Lower lobe of right lung (tissue), 2 donors: ENCODE measurements around the gene TNC. TPM values are rescaled to one million over a fixed set of nuclear protein-coding genes. Genes with fewer than 3 reads are reported as not detected.

Source experiments
- ATAC-seq, 2 donors: fragments of 200-7000 bp; cut with Tn5 transposase; one replicate each; pipeline ENCODE4 v1.9.1; 2020 to 2022; ENCODE audit warnings: mild to moderate bottlenecking in 2 of 2, moderate library complexity in 2 of 2
- DNase-seq: peaks from one replicate; pipeline ENCODE4 v3.0.0-alpha.2; 2020
- H3K27ac ChIP-seq: fragments of 200-600 bp; one replicate; pipeline ENCODE4 v1.8.0; 2022
- H3K27me3 ChIP-seq: fragments of 200-600 bp; one replicate; pipeline ENCODE4 v1.8.0; 2022; ENCODE audit warnings: low read depth
- H3K36me3 ChIP-seq: fragments of 200-600 bp; one replicate; pipeline ENCODE4 v1.8.0; 2022; ENCODE audit warnings: mild to moderate bottlenecking
- H3K4me1 ChIP-seq: fragments of 200-600 bp; one replicate; pipeline ENCODE4 v1.8.0; 2022
- H3K4me3 ChIP-seq: fragments of 200-600 bp; one replicate; pipeline ENCODE4 v1.8.0; 2022; ENCODE audit warnings: mild to moderate bottlenecking
- H3K9me3 ChIP-seq: fragments of 200-600 bp; one replicate; pipeline ENCODE4 v1.8.0; 2022
- CTCF ChIP-seq: fragments of 200-600 bp; IDR thresholded peaks from one replicate; pipeline ENCODE4 v1.8.0; 2022; ENCODE audit warnings: antibody characterized with exemption, mild to moderate bottlenecking
- intact Hi-C: fragments of 100-400 bp; cut with DNase I; formaldehyde crosslinking; loops from one replicate; pipeline ENCODE4 v1.11.0; 2022
- total RNA-seq: library from RNA; stranded (reverse); fragmentation: NEBNext Ultra II Directional; extraction: Animal tissue kit (Norgen Biotek cat#: 25700); gene quantifications from one replicate; pipeline ENCODE4 v1.2.1, GENCODE V29; 2021
- donor health status: DM: no; HTN: yes; CAD: no; lungs with severe emphysema.

TNC gene
- total RNA-seq, 1 donor from 2014 or later, result 18.5 TPM

GRCh38 chr9:115161446-115161845 lies 43.5 kb upstream of the TNC start:
- Histone ChIP-seq H3K36me3 (no peaks in the 10 kb centered on the region), H3K9me3 (no peaks in the 10 kb centered on the region), H3K27ac (no peak overlapping the region), H3K4me1 (no peaks in the 10 kb centered on the region), H3K27me3 (no peaks in the 10 kb centered on the region), H3K4me3 (no peak overlapping the region)
- no peak for TF ChIP-seq CTCF
- no peak for DNase-seq
- ATAC-seq, result no peak
- intact Hi-C loops, result no loop called here

GRCh38 chr9:115158661-115159481 lies 40.9 kb upstream of the TNC start:
- no peak overlapping the region for H3K4me3 ChIP-seq
- H3K36me3 ChIP-seq, result no peaks in the 10 kb centered on the region
- TF ChIP-seq CTCF, result no peak
- no peaks in the 10 kb centered on the region for H3K4me1 ChIP-seq
- no peak for ATAC-seq
- no peak for DNase-seq
- H3K27ac ChIP-seq, result no peak overlapping the region
- no peaks in the 10 kb centered on the region for H3K27me3 ChIP-seq
- no peaks in the 10 kb centered on the region for H3K9me3 ChIP-seq
- intact Hi-C loops, result no loop called here

DNA sequence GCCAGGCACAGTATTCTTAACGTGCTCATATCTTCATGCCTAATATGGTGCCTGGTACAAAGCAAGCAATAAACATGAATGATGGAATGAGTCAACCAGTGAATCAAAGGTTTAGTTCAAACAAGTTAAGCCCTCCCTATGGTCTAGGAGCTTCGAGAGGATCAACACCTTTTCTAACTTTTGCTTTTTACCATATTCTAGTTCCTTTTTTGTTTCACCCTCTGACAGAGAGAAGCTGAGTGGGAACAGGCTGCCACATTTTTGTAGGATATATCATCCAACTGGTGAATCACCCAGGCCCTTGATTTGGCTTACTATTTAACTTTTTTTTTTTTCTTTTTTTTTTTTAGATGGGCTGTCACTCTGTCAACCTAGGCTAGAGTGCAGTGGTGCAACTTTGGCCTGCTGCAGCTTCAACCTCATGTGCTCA lies 39.3 kb upstream of the TNC start:
- ATAC-seq, result peak; percentile 17 to 42
- Histone ChIP-seq H3K4me1 (no peaks in the 10 kb centered on the region), H3K36me3 (no peaks in the 10 kb centered on the region), H3K27me3 (no peaks in the 10 kb centered on the region), H3K27ac (no peak overlapping the region), H3K4me3 (no peak overlapping the region), H3K9me3 (no peaks in the 10 kb centered on the region)
- no peak for DNase-seq
- intact Hi-C loops, result no loop called here
- no peak for TF ChIP-seq CTCF

DNA sequence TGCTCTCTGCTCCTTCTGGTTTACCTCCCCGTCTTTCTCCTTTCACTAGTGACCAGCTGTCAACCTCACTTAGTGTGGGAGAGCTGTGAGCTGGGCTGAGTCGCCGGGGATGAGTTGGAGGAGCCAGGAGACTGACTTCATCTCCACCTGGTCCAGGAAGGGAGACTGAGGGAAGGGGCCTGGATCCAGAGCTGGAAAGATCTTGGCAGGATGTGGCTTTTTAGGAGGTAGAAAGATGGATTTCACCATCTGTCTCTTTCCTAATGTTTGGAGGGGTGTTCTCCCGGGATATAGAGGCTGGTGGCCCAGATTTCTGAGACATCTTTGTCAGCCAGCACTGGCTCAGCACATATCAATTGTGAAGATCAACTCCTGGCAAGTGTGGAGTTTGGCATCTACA lies 37.1 kb upstream of the TNC start:
- Histone ChIP-seq H3K9me3 (no peaks in the 10 kb centered on the region), H3K36me3 (no peaks in the 10 kb centered on the region), H3K4me3 (no peak overlapping the region), H3K4me1 (no peaks in the 10 kb centered on the region), H3K27me3 (no peaks in the 10 kb centered on the region), H3K27ac (no peak overlapping the region)
- ATAC-seq (no peak), DNase-seq (no peak)
- intact Hi-C loops, result no loop called here
- no peak for TF ChIP-seq CTCF

- Histone ChIP-seq H3K4me3 (no peak overlapping the region), H3K27me3 (no peaks in the 10 kb centered on the region), H3K4me1 (no peaks in the 10 kb centered on the region), H3K36me3 (no peaks in the 10 kb centered on the region), H3K9me3 (no peaks in the 10 kb centered on the region), H3K27ac (no peak overlapping the region)
- ATAC-seq (no peak), DNase-seq (no peak)
- intact Hi-C loops, result no loop called here
- no peak for TF ChIP-seq CTCF
Measured at GRCh38 chr9:115154617-115155016, 36.7 kb upstream of the TNC start.
